Adrenal gland (tissue), 12 donors: ENCODE measurements around the gene PELI2. TPM values are rescaled to one million over a fixed set of nuclear protein-coding genes. Genes with fewer than 3 reads are reported as not detected.

Source experiments
- DNase-seq, 7 donors: peaks; one replicate each; pipeline ENCODE4 v3.0.0-alpha.2; 2019 to 2020
- H3K27ac ChIP-seq, 5 donors: fragments of 200-600 bp; sonication (generic) in 4 of 5; 1 replicate in 3 of 5; 2 replicates in 2 of 5; pipeline versions ENCODE4 v1.5.1 to v1.8.0; 2016 to 2020; ENCODE audit warnings: mild to moderate bottlenecking in 1 of 5
- H3K27me3 ChIP-seq: fragments of 200-600 bp; 2 replicates; pipeline ENCODE4 v1.8.0; 2021
- H3K36me3 ChIP-seq, 2 donors: fragments of 200-600 bp; replicated peaks in 1 of 2; 1 replicate in 1 of 2; 2 replicates in 1 of 2; pipeline versions ENCODE4 v1.5.1 to v1.8.0; 2018 to 2022
- H3K4me1 ChIP-seq, 2 donors: fragments of 200-600 bp; replicated peaks in 1 of 2; 1 replicate in 1 of 2; 2 replicates in 1 of 2; pipeline versions ENCODE4 v1.5.1 to v1.8.0; 2018 to 2021
- H3K4me3 ChIP-seq, 4 donors: fragments of 200-600 bp; sonication (generic) in 3 of 4; one replicate each; pipeline ENCODE4 v1.5.1; 2016 to 2018
- H3K9me3 ChIP-seq, 3 donors: fragments of 200-600 bp; sonication (generic) in 1 of 3; replicated peaks in 1 of 3; 1 replicate in 2 of 3; 2 replicates in 1 of 3; pipeline versions ENCODE4 v1.5.1 to v1.8.0; 2016 to 2021
- CTCF ChIP-seq, 6 experiments: fragments of 450-650 bp in 4 of 6; fragments of 200-600 bp in 2 of 6; sonication (generic) in 1 of 6; IDR thresholded peaks; 1 replicate in 5 of 6; 2 replicates in 1 of 6; pipeline versions ENCODE4 v1.5.1 to v1.8.0; 2016 to 2021; ENCODE audit warnings: antibody characterized with exemption in 6 of 6, mild to moderate bottlenecking in 2 of 6, moderate library complexity in 1 of 6
- POLR2A ChIP-seq, 2 donors: fragments of 450-650 bp; IDR thresholded peaks; one replicate each; pipeline ENCODE4 v1.6.1; 2017; ENCODE audit warnings: antibody characterized with exemption in 2 of 2, mild to moderate bottlenecking in 2 of 2, moderate library complexity in 1 of 2
- WGBS, 4 donors: extraction: QIAGEN DNeasy Blood & Tissue Kit in 2 of 4; methylation state at CpG; one replicate each; pipeline versions ENCODE4 v1.1.5 to v1.1.7; 2013 to 2017; 5-methylcytosine and 5-hydroxymethylcytosine counted together
- intact Hi-C, 2 donors: fragments of 100-400 bp; cut with DNase I; formaldehyde crosslinking; loops; one replicate each; pipeline versions ENCODE4 v1.14.1 to v1.15.0; 2022 to 2023
- polyA plus RNA-seq, 3 donors: library from polyadenylated mRNA; stranded (reverse); fragments of 200-250 nt in 2 of 3; fragments of 350-450 nt in 1 of 3; fragmentation: Illumina TruSeq in 1 of 3; extraction: RNeasy Lipid Tissue Mini Kit (QIAGEN cat#74804) in 1 of 3; gene quantifications; one replicate each; pipeline ENCODE4 v1.2.3, GENCODE V29; 2013 to 2014
- total RNA-seq, 9 donors: library from RNA; depleted of rRNA in 4 of 9; stranded (reverse); fragments of >200 nt in 4 of 9; fragments of 120-200 nt in 1 of 9; fragmentation: NEBNext Ultra II Directional in 1 of 9; extraction: Animal tissue kit (Norgen Biotek cat#: 25700) in 1 of 9; gene quantifications; one replicate each; pipeline versions ENCODE4 v1.1.0 to v1.2.4, GENCODE V29; 2013 to 2023
- donor health status: healthy with polysubstance abuse.
- donor health status: Bipolar disorder and iron deficiency.
- donor health status: DM: yes; HTN: yes; CAD: no.
- donor health status: DM: no; HTN: no; CAD: no.
- donor health status: DM: no; HTN: no; CAD: no.
- donor health status: DM: yes; HTN: yes; CAD: no.

Gene PELI2
- total and polyA plus RNA-seq, 12 donors: 1.4 to 14.1 (median 5.9) TPM

GRCh38 chr14:56196274-56196673, 78.1 kb downstream of the PELI2 start:
- TF ChIP-seq CTCF (IDR thresholded peaks at IDR 0.05): no peak
- no peak for TF ChIP-seq POLR2A (IDR thresholded peaks at IDR 0.05)
- intact Hi-C loops: no loop called here
- DNase-seq: no peak
- WGBS, 4 donors: 69 to 77% (median 71%) methylated on average over 2 of the region's 2 CpGs
- Histone ChIP-seq H3K27me3 (no peaks in the 10 kb centered on the region), H3K36me3 (no peaks in the 10 kb centered on the region), H3K4me1 (peaks cover 4 to 36% of the 10 kb centered on the region in 2 donors), H3K27ac (peak overlapping the region in 1 of 5 donors; percentile 51), H3K9me3 (no peaks in the 10 kb centered on the region), H3K4me3 (no peak overlapping the region)

- intact Hi-C loops: no loop called here
- WGBS, 4 donors: 88 to 100% (median 97%) methylated on average over 1 of the region's 1 CpG
- no peak overlapping the region for H3K27ac ChIP-seq
- no peaks in the 10 kb centered on the region for H3K36me3 ChIP-seq
- no peak overlapping the region for H3K4me3 ChIP-seq
- DNase-seq: no peak
- no peaks in the 10 kb centered on the region for H3K9me3 ChIP-seq
- no peaks in the 10 kb centered on the region for H3K27me3 ChIP-seq
- TF ChIP-seq POLR2A (IDR thresholded peaks at IDR 0.05) (no peak), CTCF (IDR thresholded peaks at IDR 0.05) (no peak)
- H3K4me1 ChIP-seq: peaks cover 4 to 36% of the 10 kb centered on the region in 2 donors
Measured at GRCh38 chr14:56197150-56197549, 78.9 kb downstream of the PELI2 start.

GRCh38 chr14:56198438-56198837, 80.2 kb downstream of the PELI2 start:
- H3K4me1 ChIP-seq: peaks cover 4 to 33% of the 10 kb centered on the region in 2 donors
- no peak overlapping the region for H3K4me3 ChIP-seq
- TF ChIP-seq CTCF (IDR thresholded peaks at IDR 0.05) (no peak), POLR2A (IDR thresholded peaks at IDR 0.05) (no peak)
- no peaks in the 10 kb centered on the region for H3K36me3 ChIP-seq
- peak overlapping the region in 1 of 5 donors; percentile 80 for H3K27ac ChIP-seq
- 93 to 100% (median 96%) methylated on average over 2 of the region's 2 CpGs for WGBS, 4 donors
- intact Hi-C loops: no loop called here
- DNase-seq: no peak
- no peaks in the 10 kb centered on the region for H3K27me3 ChIP-seq
- no peaks in the 10 kb centered on the region for H3K9me3 ChIP-seq

GRCh38 chr14:56199095-56199981, 81.1 kb downstream of the PELI2 start:
- peak overlapping the region in 4 of 5 donors; percentile 7 to 81 (median 47) for H3K27ac ChIP-seq
- 43 to 49% (median 47%) methylated on average over 6 of the region's 6 CpGs for WGBS, 4 donors
- intact Hi-C loops: no loop called here
- peaks cover 4 to 30% of the 10 kb centered on the region in 2 donors for H3K4me1 ChIP-seq
- H3K4me3 ChIP-seq: no peak overlapping the region
- H3K36me3 ChIP-seq: no peaks in the 10 kb centered on the region
- peak; percentile 36 to 82 (median 60) for DNase-seq
- H3K27me3 ChIP-seq: no peaks in the 10 kb centered on the region
- TF ChIP-seq POLR2A (IDR thresholded peaks at IDR 0.05) (no peak), CTCF (IDR thresholded peaks at IDR 0.05) (no peak)
- no peaks in the 10 kb centered on the region for H3K9me3 ChIP-seq
